ENCODE results near the gene APMAP.

DNA sequence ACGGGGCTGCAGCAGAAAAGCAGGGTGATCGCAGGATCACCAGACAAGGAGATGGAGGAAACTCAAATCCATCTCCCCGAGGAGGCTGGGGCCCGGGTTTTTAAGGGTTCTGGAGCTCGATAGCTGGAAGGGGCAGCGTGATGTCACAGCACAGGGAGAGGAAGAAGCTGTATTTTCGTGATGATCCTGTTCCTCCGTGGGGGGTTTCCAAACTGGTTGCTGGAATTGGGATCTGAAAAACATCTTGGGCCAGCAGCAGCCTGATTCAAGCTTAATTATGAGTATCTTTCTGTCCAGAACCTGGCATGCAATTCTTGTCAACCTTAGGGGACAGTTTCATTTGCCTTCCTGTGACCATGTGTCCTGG, 39.4 kb downstream of the APMAP start:
- TF ChIP-seq EGR1 (IDR thresholded peaks at IDR 0.05): no peak
- TF ChIP-seq FOXM1 (IDR thresholded peaks at IDR 0.05; ENCODE audit: borderline replicate concordance, low read depth): no peak
- TF ChIP-seq, protein P1, sequence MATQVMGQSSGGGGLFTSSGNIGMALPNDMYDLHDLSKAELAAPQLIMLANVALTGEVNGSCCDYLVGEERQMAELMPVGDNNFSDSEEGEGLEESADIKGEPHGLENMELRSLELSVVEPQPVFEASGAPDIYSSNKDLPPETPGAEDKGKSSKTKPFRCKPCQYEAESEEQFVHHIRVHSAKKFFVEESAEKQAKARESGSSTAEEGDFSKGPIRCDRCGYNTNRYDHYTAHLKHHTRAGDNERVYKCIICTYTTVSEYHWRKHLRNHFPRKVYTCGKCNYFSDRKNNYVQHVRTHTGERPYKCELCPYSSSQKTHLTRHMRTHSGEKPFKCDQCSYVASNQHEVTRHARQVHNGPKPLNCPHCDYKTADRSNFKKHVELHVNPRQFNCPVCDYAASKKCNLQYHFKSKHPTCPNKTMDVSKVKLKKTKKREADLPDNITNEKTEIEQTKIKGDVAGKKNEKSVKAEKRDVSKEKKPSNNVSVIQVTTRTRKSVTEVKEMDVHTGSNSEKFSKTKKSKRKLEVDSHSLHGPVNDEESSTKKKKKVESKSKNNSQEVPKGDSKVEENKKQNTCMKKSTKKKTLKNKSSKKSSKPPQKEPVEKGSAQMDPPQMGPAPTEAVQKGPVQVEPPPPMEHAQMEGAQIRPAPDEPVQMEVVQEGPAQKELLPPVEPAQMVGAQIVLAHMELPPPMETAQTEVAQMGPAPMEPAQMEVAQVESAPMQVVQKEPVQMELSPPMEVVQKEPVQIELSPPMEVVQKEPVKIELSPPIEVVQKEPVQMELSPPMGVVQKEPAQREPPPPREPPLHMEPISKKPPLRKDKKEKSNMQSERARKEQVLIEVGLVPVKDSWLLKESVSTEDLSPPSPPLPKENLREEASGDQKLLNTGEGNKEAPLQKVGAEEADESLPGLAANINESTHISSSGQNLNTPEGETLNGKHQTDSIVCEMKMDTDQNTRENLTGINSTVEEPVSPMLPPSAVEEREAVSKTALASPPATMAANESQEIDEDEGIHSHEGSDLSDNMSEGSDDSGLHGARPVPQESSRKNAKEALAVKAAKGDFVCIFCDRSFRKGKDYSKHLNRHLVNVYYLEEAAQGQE (IDR thresholded peaks at IDR 0.05; ENCODE audit: low read depth): no peak
- TF ChIP-seq YY1 (IDR thresholded peaks at IDR 0.05; ENCODE audit: low read depth): no peak
- TF ChIP-seq CREB1 (IDR thresholded peaks at IDR 0.05; ENCODE audit: low read depth): no peak
- TF ChIP-seq RAD21 (IDR thresholded peaks at IDR 0.05; ENCODE audit: low read depth): no peak
- TF ChIP-seq TAF1 (IDR thresholded peaks at IDR 0.05; ENCODE audit: low read depth): no peak
- TF ChIP-seq, protein P2, sequence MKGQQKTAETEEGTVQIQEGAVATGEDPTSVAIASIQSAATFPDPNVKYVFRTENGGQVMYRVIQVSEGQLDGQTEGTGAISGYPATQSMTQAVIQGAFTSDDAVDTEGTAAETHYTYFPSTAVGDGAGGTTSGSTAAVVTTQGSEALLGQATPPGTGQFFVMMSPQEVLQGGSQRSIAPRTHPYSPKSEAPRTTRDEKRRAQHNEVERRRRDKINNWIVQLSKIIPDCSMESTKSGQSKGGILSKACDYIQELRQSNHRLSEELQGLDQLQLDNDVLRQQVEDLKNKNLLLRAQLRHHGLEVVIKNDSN (IDR thresholded peaks at IDR 0.05): no peak
- TF ChIP-seq, protein P3, sequence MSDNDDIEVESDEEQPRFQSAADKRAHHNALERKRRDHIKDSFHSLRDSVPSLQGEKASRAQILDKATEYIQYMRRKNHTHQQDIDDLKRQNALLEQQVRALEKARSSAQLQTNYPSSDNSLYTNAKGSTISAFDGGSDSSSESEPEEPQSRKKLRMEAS (IDR thresholded peaks at IDR 0.05): no peak
- TF ChIP-seq NFIC (IDR thresholded peaks at IDR 0.05): no peak
- no peak for TF ChIP-seq CEBPB (IDR thresholded peaks at IDR 0.05)
- TF ChIP-seq EP300 (IDR thresholded peaks at IDR 0.05; ENCODE audit: borderline replicate concordance): no peak
- TF ChIP-seq TEAD4 (IDR thresholded peaks at IDR 0.05): no peak

Measured in Ishikawa (cell line).